Measurements from ENCODE around the gene SLC38A10.

SLC38A10 gene

GRCh38 chr17:81260171-81260570 is 34.9 kb downstream of the SLC38A10 start:
- H3K9me3 ChIP-seq (ENCODE audit: control insufficient read depth, low read length) = no peaks in the 10 kb centered on the region
- 93 to 97% methylated on average over 14 to 17 of the region's 17 CpGs for WGBS, 2 experiments (ENCODE audit: insufficient coverage in 2 of 2)
- H3K36me3 ChIP-seq (ENCODE audit: control insufficient read depth, insufficient read depth, low read length) = peaks cover 38% of the 10 kb centered on the region
- no peak overlapping the region for H3K4me3 ChIP-seq (ENCODE audit: extremely low read depth, insufficient read depth, low read length, poor library complexity, severe bottlenecking)
- peaks cover 6% of the 10 kb centered on the region for H3K4me1 ChIP-seq (ENCODE audit: control insufficient read depth, insufficient read depth, low read length, poor library complexity, severe bottlenecking)
- H3K27ac ChIP-seq (ENCODE audit: low read depth, low read length, severe bottlenecking) = no peak overlapping the region

GRCh38 chr17:81259058-81259605 is 36.0 kb downstream of the SLC38A10 start:
- Histone ChIP-seq H3K4me1 (ENCODE audit: control insufficient read depth, insufficient read depth, low read length, poor library complexity, severe bottlenecking) (peaks cover 6% of the 10 kb centered on the region), H3K27ac (ENCODE audit: low read depth, low read length, severe bottlenecking) (no peak overlapping the region), H3K9me3 (ENCODE audit: control insufficient read depth, low read length) (no peaks in the 10 kb centered on the region), H3K36me3 (ENCODE audit: control insufficient read depth, insufficient read depth, low read length) (peaks cover 33% of the 10 kb centered on the region), H3K4me3 (ENCODE audit: extremely low read depth, insufficient read depth, low read length, poor library complexity, severe bottlenecking) (no peak overlapping the region)
- WGBS, 2 experiments (ENCODE audit: insufficient coverage in 2 of 2) = 92 to 95% methylated on average over 21 to 23 of the region's 23 CpGs

DNA sequence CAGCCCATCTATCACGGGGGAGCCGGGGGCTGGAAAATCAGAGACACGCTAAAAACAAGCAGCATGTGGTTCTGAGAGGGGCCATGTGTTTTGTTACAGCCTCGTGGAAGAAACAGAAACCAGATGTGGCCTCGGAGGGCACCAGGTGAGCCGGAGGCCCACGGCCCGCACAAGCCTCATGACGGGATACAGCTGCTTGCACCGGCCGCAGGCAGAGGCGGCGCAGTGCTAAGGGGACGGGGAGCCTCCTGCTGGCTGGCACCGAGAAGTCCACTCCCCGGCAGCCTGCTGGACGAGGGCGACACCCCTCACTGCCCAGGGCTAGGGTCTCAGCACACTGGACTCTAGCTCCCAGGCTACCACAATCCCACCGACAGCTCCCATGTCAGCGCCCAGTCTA is 36.8 kb downstream of the SLC38A10 start:
- Histone ChIP-seq H3K36me3 (ENCODE audit: control insufficient read depth, insufficient read depth, low read length) (peaks cover 27% of the 10 kb centered on the region), H3K9me3 (ENCODE audit: control insufficient read depth, low read length) (no peaks in the 10 kb centered on the region), H3K27ac (ENCODE audit: low read depth, low read length, severe bottlenecking) (no peak overlapping the region), H3K4me1 (ENCODE audit: control insufficient read depth, insufficient read depth, low read length, poor library complexity, severe bottlenecking) (peaks cover 6% of the 10 kb centered on the region), H3K4me3 (ENCODE audit: extremely low read depth, insufficient read depth, low read length, poor library complexity, severe bottlenecking) (no peak overlapping the region)
- 85 to 91% methylated on average over 18 of the region's 20 CpGs for WGBS, 2 experiments (ENCODE audit: insufficient coverage in 2 of 2)

DNA sequence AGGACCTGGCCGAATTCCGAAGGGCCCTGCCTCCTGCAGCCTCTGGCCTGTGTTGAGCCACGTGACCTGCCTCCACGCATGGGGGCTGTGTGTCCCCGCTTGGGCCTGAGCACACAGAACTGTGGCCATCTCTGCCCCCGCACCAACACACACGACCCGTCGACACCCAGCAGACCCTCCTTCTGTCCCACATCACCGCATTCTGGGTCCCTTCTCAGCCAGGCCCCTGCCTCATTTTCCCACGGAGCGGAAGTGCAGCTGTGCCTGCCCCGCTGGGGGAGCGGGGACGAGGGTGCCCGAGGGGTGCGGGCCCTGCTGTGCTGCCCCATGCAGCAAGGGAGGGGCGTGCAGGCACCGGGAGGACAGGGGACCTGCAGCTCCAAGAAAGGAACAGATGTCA is 37.6 kb downstream of the SLC38A10 start:
- Histone ChIP-seq H3K36me3 (ENCODE audit: control insufficient read depth, insufficient read depth, low read length) (peaks cover 26% of the 10 kb centered on the region), H3K4me1 (ENCODE audit: control insufficient read depth, insufficient read depth, low read length, poor library complexity, severe bottlenecking) (peaks cover 6% of the 10 kb centered on the region), H3K27ac (ENCODE audit: low read depth, low read length, severe bottlenecking) (no peak overlapping the region), H3K4me3 (ENCODE audit: extremely low read depth, insufficient read depth, low read length, poor library complexity, severe bottlenecking) (no peak overlapping the region), H3K9me3 (ENCODE audit: control insufficient read depth, low read length) (no peaks in the 10 kb centered on the region)
- WGBS, 2 experiments (ENCODE audit: insufficient coverage in 2 of 2) = 96 to 97% methylated on average over 16 to 17 of the region's 19 CpGs

- Histone ChIP-seq H3K27ac (ENCODE audit: low read depth, low read length, severe bottlenecking) (no peak overlapping the region), H3K36me3 (ENCODE audit: control insufficient read depth, insufficient read depth, low read length) (peaks cover 22% of the 10 kb centered on the region), H3K4me3 (ENCODE audit: extremely low read depth, insufficient read depth, low read length, poor library complexity, severe bottlenecking) (no peak overlapping the region), H3K9me3 (ENCODE audit: control insufficient read depth, low read length) (no peaks in the 10 kb centered on the region), H3K4me1 (ENCODE audit: control insufficient read depth, insufficient read depth, low read length, poor library complexity, severe bottlenecking) (peaks cover 6% of the 10 kb centered on the region)
- 91 to 95% methylated on average over 12 of the region's 12 CpGs for WGBS, 2 experiments (ENCODE audit: insufficient coverage in 2 of 2)
These were observed 38.5 kb downstream of the SLC38A10 start for GRCh38 chr17:81256616-81257015.

DNA sequence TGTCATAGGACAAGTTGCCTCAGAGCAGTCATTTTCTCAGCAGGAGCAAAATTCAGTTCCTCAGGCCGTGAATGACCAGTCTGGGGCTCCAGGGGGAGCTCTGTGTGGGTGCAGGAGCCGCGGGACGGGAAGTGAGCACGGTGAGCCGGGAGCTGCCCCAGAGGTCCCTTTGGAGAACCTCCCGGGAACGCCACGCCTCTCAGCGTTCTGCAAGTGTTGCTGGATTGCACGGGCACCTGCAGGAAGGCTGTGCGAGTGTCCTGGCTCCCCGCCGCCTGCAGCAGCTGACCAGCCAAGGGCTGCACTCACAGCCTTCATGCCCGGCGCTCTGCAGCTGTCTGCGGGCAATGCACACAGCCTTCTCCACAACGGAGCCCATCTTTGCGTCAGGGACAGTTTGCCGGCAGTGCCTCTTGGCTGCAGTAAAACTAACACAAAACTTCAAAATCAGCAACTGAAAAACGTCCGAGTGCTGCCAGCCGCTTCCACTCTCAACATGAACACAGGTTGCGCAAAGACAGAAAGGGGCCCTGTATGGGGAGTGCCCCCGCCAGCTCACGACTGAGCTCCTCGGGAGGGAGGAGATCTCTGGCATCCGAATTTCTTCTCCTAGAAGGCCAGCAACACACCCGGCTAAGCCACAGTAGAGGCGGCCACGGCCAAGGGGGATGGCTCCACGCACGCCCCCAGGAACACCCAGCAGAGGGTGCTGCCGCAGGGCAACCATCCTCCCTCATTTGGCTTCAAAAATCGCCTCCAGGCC is 40.0 kb downstream of the SLC38A10 start:
- Histone ChIP-seq H3K9me3 (ENCODE audit: control insufficient read depth, low read length) (no peaks in the 10 kb centered on the region), H3K4me3 (ENCODE audit: extremely low read depth, insufficient read depth, low read length, poor library complexity, severe bottlenecking) (no peak overlapping the region), H3K36me3 (ENCODE audit: control insufficient read depth, insufficient read depth, low read length) (peaks cover 27% of the 10 kb centered on the region), H3K27ac (ENCODE audit: low read depth, low read length, severe bottlenecking) (no peak overlapping the region), H3K4me1 (ENCODE audit: control insufficient read depth, insufficient read depth, low read length, poor library complexity, severe bottlenecking) (peaks cover 6% of the 10 kb centered on the region)
- WGBS, 2 experiments (ENCODE audit: insufficient coverage in 2 of 2) = 58 to 65% methylated on average over 30 to 34 of the region's 35 CpGs

- Histone ChIP-seq H3K9me3 (ENCODE audit: control insufficient read depth, low read length) (no peaks in the 10 kb centered on the region), H3K4me3 (ENCODE audit: extremely low read depth, insufficient read depth, low read length, poor library complexity, severe bottlenecking) (no peak overlapping the region), H3K4me1 (ENCODE audit: control insufficient read depth, insufficient read depth, low read length, poor library complexity, severe bottlenecking) (peaks cover 6% of the 10 kb centered on the region), H3K27ac (ENCODE audit: low read depth, low read length, severe bottlenecking) (no peak overlapping the region), H3K36me3 (ENCODE audit: control insufficient read depth, insufficient read depth, low read length) (peaks cover 28% of the 10 kb centered on the region)
- 60 to 63% methylated on average over 13 to 14 of the region's 19 CpGs for WGBS, 2 experiments (ENCODE audit: insufficient coverage in 2 of 2)
These were observed 41.6 kb downstream of the SLC38A10 start for GRCh38 chr17:81253358-81254131.

GRCh38 chr17:81252987-81253329 is 42.1 kb downstream of the SLC38A10 start:
- WGBS, 2 experiments (ENCODE audit: insufficient coverage in 2 of 2) = 78 to 83% methylated on average over 15 of the region's 15 CpGs
- no peak overlapping the region for H3K27ac ChIP-seq (ENCODE audit: low read depth, low read length, severe bottlenecking)
- peaks cover 28% of the 10 kb centered on the region for H3K36me3 ChIP-seq (ENCODE audit: control insufficient read depth, insufficient read depth, low read length)
- no peaks in the 10 kb centered on the region for H3K9me3 ChIP-seq (ENCODE audit: control insufficient read depth, low read length)
- H3K4me1 ChIP-seq (ENCODE audit: control insufficient read depth, insufficient read depth, low read length, poor library complexity, severe bottlenecking) = peaks cover 6% of the 10 kb centered on the region
- H3K4me3 ChIP-seq (ENCODE audit: extremely low read depth, insufficient read depth, low read length, poor library complexity, severe bottlenecking) = no peak overlapping the region

GRCh38 chr17:81252326-81252986 is 42.7 kb downstream of the SLC38A10 start:
- Histone ChIP-seq H3K27ac (ENCODE audit: low read depth, low read length, severe bottlenecking) (no peak overlapping the region), H3K4me3 (ENCODE audit: extremely low read depth, insufficient read depth, low read length, poor library complexity, severe bottlenecking) (no peak overlapping the region), H3K4me1 (ENCODE audit: control insufficient read depth, insufficient read depth, low read length, poor library complexity, severe bottlenecking) (peaks cover 8% of the 10 kb centered on the region), H3K9me3 (ENCODE audit: control insufficient read depth, low read length) (no peaks in the 10 kb centered on the region), H3K36me3 (ENCODE audit: control insufficient read depth, insufficient read depth, low read length) (peaks cover 27% of the 10 kb centered on the region)
- 84 to 92% methylated on average over 11 to 13 of the region's 15 CpGs for WGBS, 2 experiments (ENCODE audit: insufficient coverage in 2 of 2)

DNA sequence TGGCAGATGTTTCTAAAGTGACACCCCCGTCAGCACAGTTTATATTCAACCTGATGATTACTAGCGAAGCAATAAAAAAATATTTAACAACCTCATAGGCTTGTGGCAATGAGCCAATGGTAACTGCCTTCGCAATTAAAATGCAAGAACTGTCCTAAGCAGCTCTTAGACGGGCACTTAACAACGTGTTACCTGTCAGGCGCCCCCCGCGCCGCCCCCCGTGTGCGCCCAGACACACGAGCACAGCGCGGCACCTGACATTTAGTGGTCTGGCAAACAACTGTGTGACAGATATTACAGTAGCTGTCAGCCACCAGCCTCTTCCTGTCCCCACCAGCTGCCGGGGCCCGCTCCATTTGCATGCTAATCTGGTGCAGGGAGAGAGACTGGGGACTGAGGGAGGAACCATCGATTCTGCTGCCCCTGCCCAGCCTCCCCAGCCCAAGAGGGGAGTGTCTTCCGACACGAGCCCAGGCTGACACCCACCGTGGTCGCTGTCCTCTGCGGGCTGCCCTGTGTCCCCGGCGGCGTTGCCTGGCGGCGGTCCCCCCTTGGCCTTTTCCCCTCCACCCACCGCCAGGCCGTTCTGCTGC is 43.3 kb downstream of the SLC38A10 start:
- H3K36me3 ChIP-seq (ENCODE audit: control insufficient read depth, insufficient read depth, low read length) = peaks cover 22% of the 10 kb centered on the region
- H3K4me3 ChIP-seq (ENCODE audit: extremely low read depth, insufficient read depth, low read length, poor library complexity, severe bottlenecking) = no peak overlapping the region
- WGBS, 2 experiments (ENCODE audit: insufficient coverage in 2 of 2) = 74 to 76% methylated on average over 27 to 29 of the region's 29 CpGs
- no peak overlapping the region for H3K27ac ChIP-seq (ENCODE audit: low read depth, low read length, severe bottlenecking)
- H3K9me3 ChIP-seq (ENCODE audit: control insufficient read depth, low read length) = no peaks in the 10 kb centered on the region
- H3K4me1 ChIP-seq (ENCODE audit: control insufficient read depth, insufficient read depth, low read length, poor library complexity, severe bottlenecking) = peaks cover 12% of the 10 kb centered on the region

Measured in mesodermal cell (in vitro differentiated cells).